ENCODE measurements around the gene KCTD20.
"Not testable (repeated sequence)": the region's sequence is repeated elsewhere in the genome, so short reads cannot be mapped to it uniquely, and the experiment has no call there.

The KCTD20 gene

DNA sequence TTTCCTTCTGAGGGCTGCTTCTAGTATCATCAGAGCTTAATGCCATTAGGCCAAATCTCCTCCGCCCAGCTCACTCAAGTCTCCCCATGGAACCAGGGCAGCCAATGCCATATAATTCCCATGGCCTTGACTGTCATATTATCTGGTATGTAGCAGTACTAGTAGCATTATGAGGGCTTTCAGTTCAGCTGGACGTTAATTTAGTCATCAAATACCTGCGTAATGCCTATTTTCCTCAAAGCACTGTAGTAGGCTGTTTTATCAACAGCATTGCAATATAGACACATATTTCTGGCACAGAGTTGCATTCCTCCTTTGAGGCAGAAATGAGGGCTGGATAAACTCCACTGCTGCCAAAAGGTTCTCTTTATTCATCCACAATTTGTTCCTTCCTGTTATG is 1.7 kb downstream of the KCTD20 start:
- peak overlapping the region; percentile 71 for H3K4me3 ChIP-seq (replicated peaks; ENCODE audit: low read depth, low read length)
- TF ChIP-seq, protein P1, sequence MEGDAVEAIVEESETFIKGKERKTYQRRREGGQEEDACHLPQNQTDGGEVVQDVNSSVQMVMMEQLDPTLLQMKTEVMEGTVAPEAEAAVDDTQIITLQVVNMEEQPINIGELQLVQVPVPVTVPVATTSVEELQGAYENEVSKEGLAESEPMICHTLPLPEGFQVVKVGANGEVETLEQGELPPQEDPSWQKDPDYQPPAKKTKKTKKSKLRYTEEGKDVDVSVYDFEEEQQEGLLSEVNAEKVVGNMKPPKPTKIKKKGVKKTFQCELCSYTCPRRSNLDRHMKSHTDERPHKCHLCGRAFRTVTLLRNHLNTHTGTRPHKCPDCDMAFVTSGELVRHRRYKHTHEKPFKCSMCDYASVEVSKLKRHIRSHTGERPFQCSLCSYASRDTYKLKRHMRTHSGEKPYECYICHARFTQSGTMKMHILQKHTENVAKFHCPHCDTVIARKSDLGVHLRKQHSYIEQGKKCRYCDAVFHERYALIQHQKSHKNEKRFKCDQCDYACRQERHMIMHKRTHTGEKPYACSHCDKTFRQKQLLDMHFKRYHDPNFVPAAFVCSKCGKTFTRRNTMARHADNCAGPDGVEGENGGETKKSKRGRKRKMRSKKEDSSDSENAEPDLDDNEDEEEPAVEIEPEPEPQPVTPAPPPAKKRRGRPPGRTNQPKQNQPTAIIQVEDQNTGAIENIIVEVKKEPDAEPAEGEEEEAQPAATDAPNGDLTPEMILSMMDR (IDR thresholded peaks at IDR 0.05; ENCODE audit: low read depth, low read length, missing control alignments): no peak
- DNase-seq (ENCODE audit: extremely low read depth, low read depth): no peak

DNA sequence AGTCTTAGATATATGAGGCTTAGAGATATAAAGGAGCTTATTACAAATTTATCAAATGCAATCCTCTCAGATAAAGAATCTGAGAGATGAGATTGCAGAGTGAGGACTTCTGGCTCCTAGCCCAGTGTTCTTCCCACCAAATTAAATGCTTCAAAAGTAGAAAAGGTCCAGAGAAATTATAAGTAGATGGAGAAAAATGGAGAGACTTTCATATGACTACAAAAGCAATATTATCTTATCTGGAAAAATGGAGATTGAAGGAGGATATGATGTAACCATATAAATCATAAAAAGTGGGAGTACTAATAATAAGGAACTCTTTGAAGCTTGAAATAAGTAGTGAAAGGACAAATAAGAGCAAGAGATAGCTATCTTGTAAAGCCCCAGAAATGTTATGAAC is 2.8 kb downstream of the KCTD20 start:
- H3K4me3 ChIP-seq (replicated peaks; ENCODE audit: low read depth, low read length): no peak overlapping the region
- TF ChIP-seq, protein P1 (IDR thresholded peaks at IDR 0.05; ENCODE audit: low read depth, low read length, missing control alignments): no peak
- DNase-seq (ENCODE audit: extremely low read depth, low read depth): no peak

DNA sequence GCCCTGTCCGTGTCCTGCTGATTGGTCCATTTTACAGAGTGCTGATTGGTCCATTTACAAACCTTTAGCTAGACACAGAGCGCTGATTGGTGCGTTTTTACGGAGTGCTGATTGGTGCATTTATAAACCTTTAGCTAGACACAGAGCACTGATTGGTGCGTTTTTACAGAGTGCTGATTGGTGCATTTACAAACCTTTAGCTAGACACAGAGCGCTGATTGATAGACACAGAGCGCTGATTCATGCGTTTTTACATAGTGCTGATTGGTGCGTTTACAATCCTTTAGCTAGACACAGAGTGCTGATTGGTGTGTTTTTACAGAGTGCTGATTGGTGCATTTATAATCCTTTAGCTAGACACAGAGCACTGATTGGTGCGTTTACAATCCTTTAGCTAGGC is 6.4 kb downstream of the KCTD20 start:
- not testable (repeated sequence) for DNase-seq (ENCODE audit: extremely low read depth, low read depth); H3K4me3 ChIP-seq (replicated peaks; ENCODE audit: low read depth, low read length)

DNA sequence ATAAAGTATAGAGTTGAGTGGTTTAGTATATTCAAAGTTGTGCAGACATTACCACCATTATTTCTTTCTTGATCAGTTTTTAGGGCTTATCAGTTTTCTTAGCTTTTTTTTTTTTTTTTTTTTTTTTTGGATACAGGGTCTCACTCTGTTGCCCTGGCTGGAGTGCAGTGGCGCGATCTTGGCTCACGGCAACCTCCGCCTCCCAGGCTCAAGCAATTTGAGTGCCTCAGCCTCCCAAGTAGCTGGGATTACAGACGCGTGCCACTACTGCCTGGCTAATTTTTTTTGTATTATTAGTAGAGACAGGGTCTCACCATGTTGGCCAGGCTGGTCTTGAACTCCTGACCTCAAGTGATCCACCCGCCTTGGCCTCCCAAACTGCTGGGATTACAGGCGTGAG is 10.1 kb downstream of the KCTD20 start:
- not testable (repeated sequence) for DNase-seq (ENCODE audit: extremely low read depth, low read depth); H3K4me3 ChIP-seq (replicated peaks; ENCODE audit: low read depth, low read length)

DNA sequence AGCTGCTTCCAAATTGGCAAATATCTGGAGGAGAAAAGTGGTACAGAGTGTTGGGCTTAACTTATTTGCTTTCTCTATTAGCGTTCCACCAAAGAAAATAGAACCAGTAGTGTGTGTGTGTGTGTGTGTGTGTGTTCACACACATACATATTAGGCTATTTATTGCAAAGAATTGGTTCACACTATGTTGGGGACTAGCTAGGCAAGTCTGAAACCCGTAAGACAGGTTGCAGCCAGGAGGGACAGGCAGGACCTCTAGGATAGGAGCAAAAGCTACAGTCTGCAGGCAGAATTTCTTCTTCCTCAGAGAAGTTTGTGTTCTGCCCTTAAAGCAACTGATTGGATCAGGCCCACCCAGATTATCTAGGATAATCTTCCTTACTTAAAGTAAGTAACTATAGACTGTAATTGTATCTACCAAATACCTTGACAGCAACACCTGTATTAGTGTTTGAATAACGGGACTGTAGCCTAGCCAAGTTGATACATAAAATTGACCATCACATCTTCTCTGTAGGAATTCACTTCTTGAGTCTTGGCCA is 12.8 kb downstream of the KCTD20 start:
- H3K4me3 ChIP-seq (replicated peaks; ENCODE audit: low read depth, low read length): no peak overlapping the region
- no peak for DNase-seq (ENCODE audit: extremely low read depth, low read depth)
- TF ChIP-seq, protein P1 (IDR thresholded peaks at IDR 0.05; ENCODE audit: low read depth, low read length, missing control alignments): no peak

DNA sequence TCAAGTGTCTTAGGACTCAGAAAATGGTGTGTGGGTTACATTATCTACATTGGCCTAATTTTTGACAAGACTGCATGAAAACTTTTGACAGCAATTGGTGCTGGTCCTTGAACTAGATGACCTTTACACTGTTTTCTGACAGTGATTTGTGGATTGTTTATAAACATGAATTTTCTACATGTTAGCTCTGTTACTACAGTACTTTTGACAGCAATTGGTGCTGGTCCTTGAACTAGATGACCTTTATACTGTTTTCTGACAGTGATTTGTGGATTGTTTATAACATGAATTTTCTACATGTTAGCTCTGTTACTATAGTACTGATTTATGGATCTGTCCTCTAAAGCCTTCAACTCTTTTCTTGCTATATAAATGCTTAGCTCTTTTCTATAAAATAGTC is 16.7 kb downstream of the KCTD20 start:
- no peak for DNase-seq (ENCODE audit: extremely low read depth, low read depth)
- TF ChIP-seq, protein P1 (IDR thresholded peaks at IDR 0.05; ENCODE audit: low read depth, low read length, missing control alignments): no peak
- H3K4me3 ChIP-seq (replicated peaks; ENCODE audit: low read depth, low read length): no peak overlapping the region

DNA sequence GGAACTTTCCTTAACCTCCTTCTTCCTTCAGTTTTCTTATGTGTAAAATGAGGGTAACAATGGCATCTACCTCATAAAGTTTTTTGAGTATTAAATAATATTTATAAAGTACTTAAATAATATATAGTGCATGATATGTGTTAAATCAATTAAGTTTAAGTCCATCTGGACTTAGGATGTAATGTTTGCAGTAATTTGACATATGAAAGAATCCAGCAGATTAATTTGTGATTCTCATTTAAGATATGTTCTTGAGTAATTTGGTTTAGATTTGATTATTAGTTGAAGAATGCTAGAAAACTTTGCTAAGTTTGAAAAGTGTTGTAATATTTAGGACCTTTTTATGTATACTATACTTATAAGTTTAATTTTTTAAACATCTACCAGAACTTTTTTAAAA is 18.1 kb downstream of the KCTD20 start:
- TF ChIP-seq, protein P1 (IDR thresholded peaks at IDR 0.05; ENCODE audit: low read depth, low read length, missing control alignments): no peak
- no peak overlapping the region for H3K4me3 ChIP-seq (replicated peaks; ENCODE audit: low read depth, low read length)
- DNase-seq (ENCODE audit: extremely low read depth, low read depth): no peak

DNA sequence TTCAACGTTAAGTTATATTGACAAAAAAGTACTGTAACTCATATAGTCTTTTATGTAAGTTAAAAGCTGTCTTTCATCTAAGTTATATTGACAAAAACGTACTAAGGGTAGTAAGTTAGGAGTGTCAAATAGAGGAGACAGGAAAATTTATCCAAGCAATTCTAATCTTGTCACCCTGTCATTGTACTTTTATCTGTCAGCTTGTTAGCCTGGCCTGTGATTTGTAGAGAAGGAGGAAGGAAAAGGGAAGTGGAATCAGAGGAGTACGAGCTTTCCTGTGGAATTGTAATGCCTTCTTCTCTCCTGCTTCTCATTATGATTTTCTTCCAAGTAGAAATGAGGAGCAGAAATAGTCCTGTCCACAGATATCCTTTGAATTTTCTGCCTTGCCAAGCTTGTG is 18.8 kb downstream of the KCTD20 start:
- TF ChIP-seq, protein P1 (IDR thresholded peaks at IDR 0.05; ENCODE audit: low read depth, low read length, missing control alignments): no peak
- no peak overlapping the region for H3K4me3 ChIP-seq (replicated peaks; ENCODE audit: low read depth, low read length)
- no peak for DNase-seq (ENCODE audit: extremely low read depth, low read depth)
